Panc1 (cell line): ENCODE results near the gene TSPAN10.

Source experiments
- CTCF ChIP-seq: fragments of 450-650 bp; IDR thresholded peaks from 2 replicates; pipeline ENCODE4 v1.5.1; 2017; ENCODE audit warnings: mild to moderate bottlenecking
- POLR2AphosphoS5 ChIP-seq: IDR thresholded peaks from 2 replicates; pipeline ENCODE4 v1.6.1; 2012; ENCODE audit warnings: mild to moderate bottlenecking, low read depth, low read length, moderate library complexity
- REST ChIP-seq, 2 experiments: IDR thresholded peaks; 2 replicates each; pipeline ENCODE4 v1.6.1; 2011 to 2012; ENCODE audit warnings: low read depth in 2 of 2, control low read depth in 1 of 2, low read length in 1 of 2, mild to moderate bottlenecking in 1 of 2, moderate library complexity in 1 of 2; ENCODE audit not compliant: insufficient read depth in 1 of 2
- SIN3A ChIP-seq: IDR thresholded peaks from 2 replicates; pipeline ENCODE4 v1.6.1; 2012; ENCODE audit warnings: low read depth, mild to moderate bottlenecking, low read length, moderate library complexity, borderline replicate concordance; ENCODE audit not compliant: insufficient read depth
- TCF7L2 ChIP-seq: IDR thresholded peaks from 2 replicates; pipeline ENCODE4 v1.6.1; 2011; ENCODE audit warnings: mild to moderate bottlenecking, low read depth, low read length, inconsistent platforms

GRCh38 chr17:81686614-81687013 is 49.6 kb downstream of the TSPAN10 start:
- TF ChIP-seq REST (IDR thresholded peaks at IDR 0.05; ENCODE audit: insufficient read depth in 1 of 2, low read depth in 2 of 2, low read length in 1 of 2) (no peak), CTCF (no peak), POLR2AphosphoS5 (no peak), TCF7L2 (no peak), SIN3A (no peak)
